Upper lobe of left lung (tissue), 4 donors: ENCODE data around the gene ANO1.

Source experiments
- POLR2A ChIP-seq, 4 donors: fragments of 450-650 bp; IDR thresholded peaks; one replicate each; pipeline ENCODE4 v1.5.1; 2016 to 2017; ENCODE audit warnings: antibody characterized with exemption in 4 of 4, mild to moderate bottlenecking in 2 of 4
- TF ChIP-seq, protein P1 (sequence below), 6 experiments: fragments of 450-650 bp in 4 of 6; fragments of 200-600 bp in 2 of 6; sonication (generic) in 2 of 6; IDR thresholded peaks; one replicate each; pipeline ENCODE4 v1.5.1; 2016 to 2019; ENCODE audit warnings: antibody characterized with exemption in 6 of 6

DNA sequence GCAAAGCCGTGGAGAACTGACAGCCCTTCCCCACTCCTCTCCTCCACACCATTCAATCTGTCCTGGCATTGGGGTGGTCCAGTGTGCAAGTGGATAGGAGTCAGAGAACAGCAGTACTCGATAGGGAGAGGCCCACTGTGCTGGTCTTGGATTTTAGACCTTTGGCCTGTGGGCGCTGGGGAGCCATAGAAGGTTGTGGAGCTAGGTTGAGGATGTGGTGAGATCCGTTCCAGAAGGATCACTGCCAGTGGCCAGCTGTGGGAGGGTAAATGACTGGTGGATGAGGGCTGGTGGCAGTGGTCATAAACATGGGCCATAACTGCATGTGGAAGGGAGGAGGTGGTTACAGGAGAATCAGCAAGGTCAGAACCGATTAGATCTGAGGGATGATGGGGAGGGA, 28.6 kb downstream of the ANO1 start:
- TF ChIP-seq, protein P1, sequence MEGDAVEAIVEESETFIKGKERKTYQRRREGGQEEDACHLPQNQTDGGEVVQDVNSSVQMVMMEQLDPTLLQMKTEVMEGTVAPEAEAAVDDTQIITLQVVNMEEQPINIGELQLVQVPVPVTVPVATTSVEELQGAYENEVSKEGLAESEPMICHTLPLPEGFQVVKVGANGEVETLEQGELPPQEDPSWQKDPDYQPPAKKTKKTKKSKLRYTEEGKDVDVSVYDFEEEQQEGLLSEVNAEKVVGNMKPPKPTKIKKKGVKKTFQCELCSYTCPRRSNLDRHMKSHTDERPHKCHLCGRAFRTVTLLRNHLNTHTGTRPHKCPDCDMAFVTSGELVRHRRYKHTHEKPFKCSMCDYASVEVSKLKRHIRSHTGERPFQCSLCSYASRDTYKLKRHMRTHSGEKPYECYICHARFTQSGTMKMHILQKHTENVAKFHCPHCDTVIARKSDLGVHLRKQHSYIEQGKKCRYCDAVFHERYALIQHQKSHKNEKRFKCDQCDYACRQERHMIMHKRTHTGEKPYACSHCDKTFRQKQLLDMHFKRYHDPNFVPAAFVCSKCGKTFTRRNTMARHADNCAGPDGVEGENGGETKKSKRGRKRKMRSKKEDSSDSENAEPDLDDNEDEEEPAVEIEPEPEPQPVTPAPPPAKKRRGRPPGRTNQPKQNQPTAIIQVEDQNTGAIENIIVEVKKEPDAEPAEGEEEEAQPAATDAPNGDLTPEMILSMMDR (IDR thresholded peaks at IDR 0.05) = no peak
- no peak for TF ChIP-seq POLR2A (IDR thresholded peaks at IDR 0.05)
